Neural progenitor cell (in vitro differentiated cells): ENCODE results near the gene PRKCH. TPM values are rescaled to one million over a fixed set of nuclear protein-coding genes. Genes with fewer than 3 reads are reported as not detected.

ENCODE experiments used
- DNase-seq: peaks from one replicate; pipeline ENCODE4 v3.0.0-alpha.2; 2016; ENCODE audit warnings: low spot score
- H2AFZ ChIP-seq: fragments of 200-600 bp; sonication (generic); replicated peaks from 2 replicates; pipeline ENCODE4 v1.6.1; 2016; ENCODE audit warnings: antibody characterized with exemption
- H3F3A ChIP-seq: fragments of 200-600 bp; sonication (generic); 2 replicates; pipeline ENCODE4 v1.6.1; 2016; ENCODE audit warnings: antibody characterized with exemption, low read depth
- H3K27ac ChIP-seq: fragments of 200-600 bp; sonication (generic); 2 replicates; pipeline ENCODE4 v1.5.1; 2016; ENCODE audit warnings: mild to moderate bottlenecking
- H3K27me3 ChIP-seq: fragments of 200-600 bp; sonication (generic); 2 replicates; pipeline ENCODE4 v1.6.1; 2016; ENCODE audit warnings: mild to moderate bottlenecking, moderate library complexity
- H3K36me3 ChIP-seq: fragments of 200-600 bp; sonication (generic); 2 replicates; pipeline ENCODE4 v1.5.1; 2016
- H3K4me1 ChIP-seq: fragments of 200-600 bp; sonication (generic); 2 replicates; pipeline ENCODE4 v1.6.1; 2016; ENCODE audit warnings: mixed run types
- H3K4me2 ChIP-seq: fragments of 200-600 bp; sonication (generic); 2 replicates; pipeline ENCODE4 v1.6.1; 2016
- H3K4me3 ChIP-seq: fragments of 200-600 bp; sonication (generic); 2 replicates; pipeline ENCODE4 v1.5.1; 2016
- H3K79me2 ChIP-seq: fragments of 200-600 bp; sonication (generic); 2 replicates; pipeline ENCODE4 v1.6.1; 2016; ENCODE audit warnings: low read depth
- H3K9ac ChIP-seq: fragments of 200-600 bp; sonication (generic); 2 replicates; pipeline ENCODE4 v1.6.1; 2016
- H3K9me3 ChIP-seq: fragments of 200-600 bp; sonication (generic); 2 replicates; pipeline ENCODE4 v1.5.1; 2016; ENCODE audit warnings: low read depth
- H4K20me1 ChIP-seq: fragments of 200-600 bp; sonication (generic); 2 replicates; pipeline ENCODE4 v1.6.1; 2016; ENCODE audit warnings: low read depth
- H3K27ac Mint-ChIP-seq: 3 replicates; pipeline ENCODE4 v1.8.0; 2021; ENCODE audit warnings: mixed read lengths
- H3K27me3 Mint-ChIP-seq: 2 replicates; pipeline ENCODE4 v1.8.0; 2022; ENCODE audit warnings: low read depth, mild to moderate bottlenecking, inconsistent platforms, moderate library complexity, mixed read lengths; ENCODE audit not compliant: insufficient read depth
- H3K36me3 Mint-ChIP-seq: 3 replicates; pipeline ENCODE4 v1.8.0; 2021; ENCODE audit warnings: mixed read lengths
- H3K4me1 Mint-ChIP-seq: 3 replicates; pipeline ENCODE4 v1.8.0; 2021; ENCODE audit warnings: mixed read lengths
- H3K4me3 Mint-ChIP-seq: 3 replicates; pipeline ENCODE4 v1.8.0; 2021; ENCODE audit warnings: mild to moderate bottlenecking, moderate library complexity, mixed read lengths
- H3K9me3 Mint-ChIP-seq: 3 replicates; pipeline ENCODE4 v1.8.0; 2020; ENCODE audit warnings: mixed read lengths
- CTCF ChIP-seq: fragments of 200-600 bp; sonication (generic); IDR thresholded peaks from 2 replicates; pipeline ENCODE4 v1.5.1; 2017; ENCODE audit warnings: antibody characterized with exemption, mild to moderate bottlenecking
- EZH2 ChIP-seq: fragments of 200-600 bp; sonication (generic); IDR thresholded peaks from 2 replicates; pipeline ENCODE4 v1.6.1; 2017; ENCODE audit warnings: antibody characterized with exemption, mild to moderate bottlenecking, moderate library complexity
- EZH2phosphoT487 ChIP-seq: fragments of 200-600 bp; sonication (generic); IDR thresholded peaks from 2 replicates; pipeline ENCODE4 v1.6.1; 2017; ENCODE audit warnings: antibody characterized with exemption
- total RNA-seq: library from RNA; depleted of rRNA; stranded (reverse); fragments of >200 nt; gene quantifications from 2 replicates; pipeline ENCODE4 v1.2.3, GENCODE V29; 2015; ENCODE audit warnings: low replicate concordance

The PRKCH gene
- total RNA-seq, 1 donor from 2014 or later: 1.3 TPM

GRCh38 chr14:61296719-61297502 is 24.5 kb upstream of the PRKCH start:
- H3K27me3 Mint-ChIP-seq: no peaks in the 10 kb centered on the region
- H3K36me3 Mint-ChIP-seq: no peaks in the 10 kb centered on the region
- no peaks in the 10 kb centered on the region for H3K79me2 ChIP-seq
- TF ChIP-seq CTCF (peak; percentile 67), EZH2phosphoT487 (no peak)
- no peak overlapping the region for H3K4me2 ChIP-seq
- H3K9me3 ChIP-seq: no peaks in the 10 kb centered on the region
- no peak overlapping the region for H3K9ac ChIP-seq
- H3K27ac ChIP-seq: no peak overlapping the region
- H3K4me1 Mint-ChIP-seq: peaks cover 9% of the 10 kb centered on the region
- H3K9me3 Mint-ChIP-seq: no peaks in the 10 kb centered on the region
- H3K27ac Mint-ChIP-seq: no peak overlapping the region
- H3K27me3 ChIP-seq: no peaks in the 10 kb centered on the region
- H3F3A ChIP-seq: no peaks in the 10 kb centered on the region
- H3K36me3 ChIP-seq: no peaks in the 10 kb centered on the region
- DNase-seq: no peak
- no peaks in the 10 kb centered on the region for H4K20me1 ChIP-seq
- H2AFZ ChIP-seq: no peak overlapping the region
- no peak overlapping the region for H3K4me3 Mint-ChIP-seq
- no peak overlapping the region for H3K4me3 ChIP-seq
- peaks cover 5% of the 10 kb centered on the region for H3K4me1 ChIP-seq

- TF ChIP-seq EZH2 (no peak), CTCF (no peak), EZH2phosphoT487 (no peak)
- Histone ChIP-seq H3K4me1 (peaks cover 5% of the 10 kb centered on the region), H3K79me2 (no peaks in the 10 kb centered on the region), H3K27ac (no peak overlapping the region), H3K9ac (no peak overlapping the region), H4K20me1 (no peaks in the 10 kb centered on the region), H3K27me3 (no peaks in the 10 kb centered on the region), H3K36me3 (no peaks in the 10 kb centered on the region), H2AFZ (no peak overlapping the region), H3K9me3 (no peaks in the 10 kb centered on the region), H3K4me2 (no peak overlapping the region), H3F3A (no peaks in the 10 kb centered on the region), H3K4me3 (no peak overlapping the region)
- Mint-ChIP-seq H3K9me3 (peaks cover 1% of the 10 kb centered on the region), H3K27ac (no peak overlapping the region), H3K27me3 (no peaks in the 10 kb centered on the region), H3K36me3 (no peaks in the 10 kb centered on the region), H3K4me3 (no peak overlapping the region), H3K4me1 (peaks cover 9% of the 10 kb centered on the region)
- DNase-seq: no peak
These were observed 23.8 kb upstream of the PRKCH start for GRCh38 chr14:61297581-61297980.

GRCh38 chr14:61298824-61299223 is 22.6 kb upstream of the PRKCH start:
- Histone ChIP-seq H3K9ac (no peak overlapping the region), H3K79me2 (no peaks in the 10 kb centered on the region), H3F3A (no peaks in the 10 kb centered on the region), H3K27me3 (no peaks in the 10 kb centered on the region), H3K4me3 (no peak overlapping the region), H3K36me3 (no peaks in the 10 kb centered on the region), H3K27ac (no peak overlapping the region), H3K9me3 (no peaks in the 10 kb centered on the region), H3K4me2 (no peak overlapping the region), H4K20me1 (no peaks in the 10 kb centered on the region), H3K4me1 (peaks cover 5% of the 10 kb centered on the region), H2AFZ (no peak overlapping the region)
- peaks cover 2% of the 10 kb centered on the region for H3K9me3 Mint-ChIP-seq
- TF ChIP-seq CTCF: no peak
- no peak for TF ChIP-seq EZH2phosphoT487
- no peak for TF ChIP-seq EZH2
- no peak overlapping the region for H3K4me3 Mint-ChIP-seq
- no peak overlapping the region for H3K27ac Mint-ChIP-seq
- H3K4me1 Mint-ChIP-seq: peaks cover 9% of the 10 kb centered on the region
- H3K36me3 Mint-ChIP-seq: no peaks in the 10 kb centered on the region
- DNase-seq: no peak
- H3K27me3 Mint-ChIP-seq: no peaks in the 10 kb centered on the region
